GM12865 (cell line): ENCODE data around the gene FGF4.
"Not testable (repeated sequence)": the region's sequence is repeated elsewhere in the genome, so short reads cannot be mapped to it uniquely, and the experiment has no call there.

Source experiments
- DNase-seq: peaks from one replicate; pipeline ENCODE4 v3.0.0; 2010; ENCODE audit warnings: low read depth
- H3K4me3 ChIP-seq: 2 replicates; pipeline ENCODE4 v1.5.1; 2011; ENCODE audit warnings: mild to moderate bottlenecking, low read depth, low read length, control low read depth
- CTCF ChIP-seq: IDR thresholded peaks from 2 replicates; pipeline ENCODE4 v1.5.1; 2011; ENCODE audit warnings: low read length, control low read depth, low read depth, inconsistent platforms; ENCODE audit not compliant: insufficient read depth; ENCODE audit errors: missing control alignments

The FGF4 gene

DNA sequence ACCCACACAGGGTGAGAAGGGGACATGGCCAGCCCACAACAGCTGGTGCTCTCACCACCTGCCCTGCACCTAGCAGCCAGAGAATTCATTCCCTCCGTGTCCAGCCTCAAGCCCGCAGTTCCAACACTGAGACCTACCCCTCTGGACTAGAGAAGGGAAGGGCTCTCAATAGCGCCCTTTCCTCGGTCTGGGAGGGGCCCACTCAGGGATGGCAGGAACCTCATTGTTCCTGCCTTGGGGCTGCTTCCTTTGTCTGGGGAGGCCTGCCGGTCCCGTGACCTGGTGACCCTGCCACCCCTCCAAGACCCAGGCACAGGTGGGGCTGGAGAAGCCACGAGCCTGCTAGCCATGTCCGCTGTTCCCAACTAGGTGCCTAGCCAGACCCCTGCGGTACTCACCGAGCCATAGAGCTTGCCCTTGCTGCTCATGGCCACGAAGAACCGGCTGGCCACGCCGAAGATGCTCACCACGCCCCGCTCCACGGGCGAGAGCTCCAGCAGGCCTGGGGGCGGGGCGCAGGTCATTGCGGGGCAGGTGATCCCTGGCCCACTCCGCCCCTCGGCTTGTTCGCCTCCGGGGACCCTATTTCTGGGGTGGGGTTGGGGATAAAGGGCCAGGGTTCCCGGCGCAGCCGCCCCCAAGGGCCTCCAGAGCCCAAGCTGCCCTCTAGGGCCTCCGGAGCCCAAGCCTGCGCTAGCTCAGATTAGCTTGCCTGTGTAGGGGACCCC lies 1.4 kb downstream of the FGF4 start:
- TF ChIP-seq CTCF = no peak
- no peak for DNase-seq
- no peak overlapping the region for H3K4me3 ChIP-seq

GRCh38 chr11:69771466-69771865 lies 3.7 kb downstream of the FGF4 start:
- DNase-seq = no peak
- TF ChIP-seq CTCF = no peak
- H3K4me3 ChIP-seq = no peak overlapping the region

GRCh38 chr11:69770540-69770939 lies 4.6 kb downstream of the FGF4 start:
- no peak overlapping the region for H3K4me3 ChIP-seq
- DNase-seq = no peak
- TF ChIP-seq CTCF = no peak

- no peak for DNase-seq
- TF ChIP-seq CTCF = no peak
- H3K4me3 ChIP-seq = no peak overlapping the region
Observed at GRCh38 chr11:69765498-69765995, 9.6 kb downstream of the FGF4 start.

DNA sequence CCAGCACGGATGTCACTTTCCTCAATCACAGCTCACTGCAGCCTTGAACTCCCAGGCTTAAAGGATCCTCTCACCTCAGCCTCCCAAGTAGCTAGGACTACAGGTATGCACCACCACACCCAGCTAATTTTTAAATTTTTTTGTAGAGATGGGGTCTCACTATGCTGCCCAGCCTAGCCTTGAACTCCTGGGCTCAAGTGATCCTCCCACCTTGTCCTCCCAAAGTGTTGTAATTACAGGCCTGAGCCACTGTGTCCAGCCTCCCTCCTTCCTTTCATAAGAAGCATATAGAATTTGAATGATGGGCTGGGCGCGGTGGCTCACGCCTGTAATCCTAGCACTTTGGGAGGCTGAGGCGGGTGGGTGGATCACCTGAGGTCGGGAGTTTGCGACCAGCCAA lies 10.2 kb downstream of the FGF4 start:
- not testable (repeated sequence) for H3K4me3 ChIP-seq, DNase-seq

DNA sequence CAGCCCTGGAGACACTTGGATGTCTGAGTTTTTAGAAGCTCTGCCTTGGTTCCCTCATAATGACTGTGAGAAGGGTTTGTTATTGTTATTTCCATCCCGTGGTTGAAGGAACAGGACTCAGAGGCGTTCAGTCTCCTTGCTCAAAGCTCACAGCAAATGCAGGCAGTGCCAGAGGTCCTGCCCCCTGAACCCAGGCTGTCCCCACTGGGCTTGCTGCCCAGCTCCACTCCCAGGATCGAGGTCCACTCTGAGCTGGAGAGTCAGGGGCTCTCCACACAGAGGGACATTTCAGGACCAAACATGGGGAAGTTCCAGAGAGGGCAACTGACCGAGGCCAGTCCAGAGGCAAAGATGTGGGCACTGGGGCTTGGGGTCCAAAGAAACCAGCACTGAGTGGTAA lies 14.8 kb downstream of the FGF4 start:
- no peak overlapping the region for H3K4me3 ChIP-seq
- TF ChIP-seq CTCF = no peak
- no peak for DNase-seq

DNA sequence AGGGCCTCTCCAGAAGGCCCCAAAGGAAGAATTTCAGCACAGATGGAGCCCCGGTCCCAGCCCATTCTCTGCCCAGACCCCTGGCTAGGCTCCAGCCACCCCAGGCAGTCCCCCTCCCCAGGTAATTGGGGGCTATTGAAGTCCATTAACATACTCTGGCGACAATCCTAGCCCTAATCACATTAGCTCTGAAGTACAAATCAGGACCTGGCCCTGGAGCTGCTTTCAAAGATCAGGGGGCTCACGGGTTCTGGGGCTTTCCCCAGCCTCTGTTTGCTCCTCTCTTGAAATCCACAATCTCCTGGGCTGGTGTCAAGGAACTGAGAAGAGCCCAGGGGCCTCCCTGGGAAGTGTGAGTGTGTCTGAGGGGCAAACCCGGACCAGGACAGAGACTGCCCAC lies 22.3 kb downstream of the FGF4 start:
- no peak overlapping the region for H3K4me3 ChIP-seq
- DNase-seq = no peak
- no peak for TF ChIP-seq CTCF
